Kidney (tissue), 14 donors: Measurements from ENCODE around the gene MLXIPL. TPM values are rescaled to one million over a fixed set of nuclear protein-coding genes. Genes with fewer than 3 reads are reported as not detected.

ENCODE experiments used
- DNase-seq, 5 donors: peaks; one replicate each; pipeline ENCODE4 v3.0.0-alpha.2; 2013 to 2020
- FAIRE-seq: peaks from 2 replicates; lab custom pipeline; 2012; peaks lifted over from hg19 to GRCh38; lab: Jason Lieb, UNC
- H3K27ac ChIP-seq, 2 donors: one replicate each; pipeline ENCODE4 v1.7.0; 2013; ENCODE audit warnings: low read depth in 2 of 2, low read length in 2 of 2, inconsistent platforms in 1 of 2
- H3K27me3 ChIP-seq: one replicate; pipeline ENCODE4 v1.7.1; 2013; ENCODE audit warnings: low read length, inconsistent platforms; ENCODE audit not compliant: control insufficient read depth, insufficient read depth
- H3K36me3 ChIP-seq, 3 donors: one replicate each; pipeline versions ENCODE4 v1.7.0 to v1.7.1; 2013; ENCODE audit warnings: low read length in 3 of 3, control low read depth in 1 of 3, inconsistent platforms in 1 of 3; ENCODE audit not compliant: insufficient read depth in 3 of 3, control insufficient read depth in 2 of 3
- H3K4me1 ChIP-seq, 3 donors: one replicate each; pipeline versions ENCODE4 v1.7.0 to v1.7.1; 2013; ENCODE audit warnings: low read length in 3 of 3, inconsistent platforms in 1 of 3, low read depth in 1 of 3; ENCODE audit not compliant: control insufficient read depth in 2 of 3, insufficient read depth in 2 of 3
- H3K4me3 ChIP-seq, 3 donors: one replicate each; pipeline versions ENCODE4 v1.7.0 to v1.8.1; 2013; ENCODE audit warnings: low read length in 3 of 3, control low read depth in 1 of 3, inconsistent platforms in 1 of 3
- H3K9ac ChIP-seq, 3 donors: one replicate each; pipeline versions ENCODE4 v1.7.0 to v1.7.1; 2013; ENCODE audit warnings: low read length in 3 of 3, control low read depth in 1 of 3, inconsistent platforms in 1 of 3
- H3K9me3 ChIP-seq, 3 donors: one replicate each; pipeline versions ENCODE4 v1.7.0 to v1.7.1; 2013; ENCODE audit warnings: low read length in 3 of 3, control low read depth in 1 of 3, inconsistent platforms in 1 of 3; ENCODE audit not compliant: control insufficient read depth in 2 of 3, insufficient read depth in 1 of 3
- intact Hi-C: fragments of 100-400 bp; cut with DNase I; formaldehyde crosslinking; loops from one replicate; pipeline ENCODE4 v1.11.1; 2022
- polyA plus RNA-seq: library from polyadenylated mRNA; stranded (reverse); fragments of 350-450 nt; fragmentation: Illumina TruSeq; extraction: RNeasy Lipid Tissue Mini Kit (QIAGEN cat#74804); gene quantifications from one replicate; pipeline ENCODE4 v1.2.3, GENCODE V29; 2014; ENCODE audit warnings: low read depth, low replicate concordance; ENCODE audit not compliant: insufficient read depth
- total RNA-seq: library from RNA; stranded (reverse); fragmentation: NEBNext Ultra II Directional; extraction: Animal tissue kit (Norgen Biotek cat#: 25700); gene quantifications from one replicate; pipeline ENCODE4 v1.2.1, GENCODE V29; 2021
- TF ChIP-seq, protein P1 (sequence below): IDR thresholded peaks from 3 replicates; pipeline ENCODE4 v1.5.1; 2012; ENCODE audit warnings: mild to moderate bottlenecking, moderate library complexity, borderline replicate concordance; ENCODE audit not compliant: insufficient read depth; ENCODE audit errors: extremely low read depth
- donor health status: control.
- donor health status: control.
- donor health status: control.
- donor health status: control.
- donor health status: control.
- donor health status: DM: yes; HTN: yes; CAD: no.
- donor health status: Normal renal cell carcinoma (clear cell type).

The MLXIPL gene
- total and polyA plus RNA-seq, 2 donors from 2014 or later: 26.2 to 27.9 TPM

- H3K9ac ChIP-seq: no peak overlapping the region
- intact Hi-C loops: no loop called here
- H3K27me3 ChIP-seq: no peaks in the 10 kb centered on the region
- no peak for FAIRE-seq
- no peak overlapping the region for H3K27ac ChIP-seq
- no peaks in the 10 kb centered on the region for H3K4me1 ChIP-seq
- no peak overlapping the region for H3K4me3 ChIP-seq
- no peaks in the 10 kb centered on the region for H3K36me3 ChIP-seq
- no peak for DNase-seq
- TF ChIP-seq, protein P1, sequence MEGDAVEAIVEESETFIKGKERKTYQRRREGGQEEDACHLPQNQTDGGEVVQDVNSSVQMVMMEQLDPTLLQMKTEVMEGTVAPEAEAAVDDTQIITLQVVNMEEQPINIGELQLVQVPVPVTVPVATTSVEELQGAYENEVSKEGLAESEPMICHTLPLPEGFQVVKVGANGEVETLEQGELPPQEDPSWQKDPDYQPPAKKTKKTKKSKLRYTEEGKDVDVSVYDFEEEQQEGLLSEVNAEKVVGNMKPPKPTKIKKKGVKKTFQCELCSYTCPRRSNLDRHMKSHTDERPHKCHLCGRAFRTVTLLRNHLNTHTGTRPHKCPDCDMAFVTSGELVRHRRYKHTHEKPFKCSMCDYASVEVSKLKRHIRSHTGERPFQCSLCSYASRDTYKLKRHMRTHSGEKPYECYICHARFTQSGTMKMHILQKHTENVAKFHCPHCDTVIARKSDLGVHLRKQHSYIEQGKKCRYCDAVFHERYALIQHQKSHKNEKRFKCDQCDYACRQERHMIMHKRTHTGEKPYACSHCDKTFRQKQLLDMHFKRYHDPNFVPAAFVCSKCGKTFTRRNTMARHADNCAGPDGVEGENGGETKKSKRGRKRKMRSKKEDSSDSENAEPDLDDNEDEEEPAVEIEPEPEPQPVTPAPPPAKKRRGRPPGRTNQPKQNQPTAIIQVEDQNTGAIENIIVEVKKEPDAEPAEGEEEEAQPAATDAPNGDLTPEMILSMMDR: no peak
- no peaks in the 10 kb centered on the region for H3K9me3 ChIP-seq
Observed at GRCh38 chr7:73633844-73634243, 9.5 kb upstream of the MLXIPL start.

DNA sequence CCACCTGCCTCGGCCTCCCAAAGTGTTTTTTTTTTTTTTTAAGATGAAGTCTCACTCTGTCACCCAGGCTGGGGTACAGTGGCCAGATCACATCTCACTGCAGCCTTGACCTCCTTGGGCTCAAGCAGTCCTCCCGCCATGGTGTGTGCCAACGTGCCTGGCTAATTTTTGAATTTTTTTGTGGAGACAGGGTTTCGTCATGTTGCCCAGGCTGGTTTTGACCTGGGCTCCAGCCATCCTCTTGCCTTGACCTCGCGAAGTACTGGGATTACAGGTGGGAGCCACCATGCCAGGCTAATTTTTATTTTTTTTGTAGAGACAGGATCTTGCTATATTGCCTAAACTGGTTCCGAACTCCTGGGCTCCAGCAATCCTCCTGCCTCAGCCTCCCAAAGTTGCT, 9.0 kb upstream of the MLXIPL start:
- H3K36me3 ChIP-seq: no peaks in the 10 kb centered on the region
- H3K27ac ChIP-seq: no peak overlapping the region
- no peak overlapping the region for H3K9ac ChIP-seq
- no peaks in the 10 kb centered on the region for H3K27me3 ChIP-seq
- no peak overlapping the region for H3K4me3 ChIP-seq
- FAIRE-seq: no peak
- TF ChIP-seq, protein P1: no peak
- H3K4me1 ChIP-seq: no peaks in the 10 kb centered on the region
- H3K9me3 ChIP-seq: no peaks in the 10 kb centered on the region
- intact Hi-C loops: no loop called here
- no peak for DNase-seq

- H3K36me3 ChIP-seq: no peaks in the 10 kb centered on the region
- no peaks in the 10 kb centered on the region for H3K27me3 ChIP-seq
- H3K4me1 ChIP-seq: no peaks in the 10 kb centered on the region
- intact Hi-C loops: no loop called here
- H3K4me3 ChIP-seq: no peak overlapping the region
- TF ChIP-seq, protein P1: no peak
- no peak overlapping the region for H3K9ac ChIP-seq
- no peaks in the 10 kb centered on the region for H3K9me3 ChIP-seq
- no peak overlapping the region for H3K27ac ChIP-seq
- DNase-seq (no peak), FAIRE-seq (no peak)
Observed at GRCh38 chr7:73631558-73631957, 7.2 kb upstream of the MLXIPL start.

- no peaks in the 10 kb centered on the region for H3K36me3 ChIP-seq
- FAIRE-seq (no peak), DNase-seq (no peak)
- peaks cover 2% of the 10 kb centered on the region for H3K27me3 ChIP-seq
- intact Hi-C loops: no loop called here
- H3K4me3 ChIP-seq: no peak overlapping the region
- H3K4me1 ChIP-seq: no peaks in the 10 kb centered on the region
- H3K9ac ChIP-seq: no peak overlapping the region
- H3K9me3 ChIP-seq: no peaks in the 10 kb centered on the region
- TF ChIP-seq, protein P1: no peak
- no peak overlapping the region for H3K27ac ChIP-seq
Observed at GRCh38 chr7:73628504-73628903, 4.2 kb upstream of the MLXIPL start.
